ENCODE results near the gene MAP3K4.

DNA sequence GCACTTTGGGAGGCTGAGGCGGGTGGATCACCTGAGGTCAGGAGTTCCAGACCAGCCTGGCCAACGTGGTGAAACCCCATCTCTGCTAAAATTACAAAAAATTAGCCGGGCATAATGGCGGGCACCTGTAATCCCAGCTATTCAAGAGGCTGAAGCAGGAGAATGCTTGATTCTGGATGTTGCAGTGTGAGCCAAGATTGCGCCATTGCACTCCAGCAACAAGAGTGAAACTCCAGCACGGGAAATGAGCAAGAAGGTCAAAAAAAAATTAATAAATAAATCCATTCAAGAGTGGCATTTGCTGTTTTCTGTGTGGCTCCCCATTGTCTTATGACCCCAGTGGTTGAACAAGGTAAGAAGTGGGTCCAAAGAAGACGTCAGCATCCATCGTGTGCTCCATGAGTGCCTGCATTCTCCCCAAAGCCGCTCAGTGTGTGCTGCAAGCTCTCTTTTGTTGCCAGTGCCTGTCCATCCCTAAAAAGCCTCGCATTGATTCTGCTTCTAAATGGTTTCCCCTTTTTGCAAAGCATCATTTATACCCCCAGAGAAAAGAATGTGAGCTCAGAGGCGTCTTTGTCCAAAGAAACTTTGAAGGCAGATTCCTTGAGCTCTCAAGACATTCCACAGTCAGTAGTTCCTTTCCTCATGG lies 38.8 kb upstream of the MAP3K4 start:
- TF ChIP-seq POLR2A (IDR thresholded peaks at IDR 0.05): no peak
- no peak for TF ChIP-seq POLR2AphosphoS5 (IDR thresholded peaks at IDR 0.05)

Measured in breast epithelium (tissue), 3 donors.